Stomach (tissue), 4 donors: ENCODE results near the gene SLC41A3.

ENCODE experiments used
- POLR2A ChIP-seq, 4 donors: fragments of 450-650 bp; IDR thresholded peaks; one replicate each; pipeline ENCODE4 v1.6.1; 2016; ENCODE audit warnings: antibody characterized with exemption in 4 of 4, control low read depth in 2 of 4, mild to moderate bottlenecking in 1 of 4, moderate library complexity in 1 of 4
- POLR2AphosphoS5 ChIP-seq, 3 donors: sonication (generic); formaldehyde crosslinking; IDR thresholded peaks; one replicate each; pipeline ENCODE4 v1.6.1; 2016; ENCODE audit warnings: antibody characterized with exemption in 3 of 3
- TF ChIP-seq, protein P1 (sequence below), 7 experiments: fragments of 450-650 bp in 4 of 7; fragments of 200-600 bp in 3 of 7; sonication (generic) in 3 of 7; IDR thresholded peaks; one replicate each; pipeline ENCODE4 v1.5.1; 2016 to 2019; ENCODE audit warnings: antibody characterized with exemption in 7 of 7, control low read depth in 2 of 7, mild to moderate bottlenecking in 1 of 7

DNA sequence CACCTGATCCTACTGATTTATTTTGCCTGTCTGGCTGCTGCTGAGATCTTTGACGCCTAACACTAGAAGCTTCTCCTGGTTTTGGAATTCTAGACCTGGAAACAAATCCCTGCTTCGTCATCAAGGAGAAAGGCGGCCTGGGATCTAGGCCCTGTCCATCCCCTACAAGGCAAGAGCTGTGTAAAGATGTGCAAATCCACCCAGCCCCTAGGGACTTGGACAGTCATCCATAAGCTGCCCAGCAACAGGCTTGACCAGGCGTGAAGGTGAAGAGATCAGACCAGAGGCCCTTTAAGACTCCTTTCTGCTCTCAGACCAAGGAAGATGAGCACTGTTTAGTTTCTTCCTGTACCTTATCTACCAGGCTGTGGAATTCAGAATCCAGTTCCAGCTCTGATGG, 32.2 kb downstream of the SLC41A3 start:
- TF ChIP-seq POLR2A (IDR thresholded peaks at IDR 0.05) = no peak
- TF ChIP-seq POLR2AphosphoS5 (IDR thresholded peaks at IDR 0.05) = no peak
- TF ChIP-seq, protein P1, sequence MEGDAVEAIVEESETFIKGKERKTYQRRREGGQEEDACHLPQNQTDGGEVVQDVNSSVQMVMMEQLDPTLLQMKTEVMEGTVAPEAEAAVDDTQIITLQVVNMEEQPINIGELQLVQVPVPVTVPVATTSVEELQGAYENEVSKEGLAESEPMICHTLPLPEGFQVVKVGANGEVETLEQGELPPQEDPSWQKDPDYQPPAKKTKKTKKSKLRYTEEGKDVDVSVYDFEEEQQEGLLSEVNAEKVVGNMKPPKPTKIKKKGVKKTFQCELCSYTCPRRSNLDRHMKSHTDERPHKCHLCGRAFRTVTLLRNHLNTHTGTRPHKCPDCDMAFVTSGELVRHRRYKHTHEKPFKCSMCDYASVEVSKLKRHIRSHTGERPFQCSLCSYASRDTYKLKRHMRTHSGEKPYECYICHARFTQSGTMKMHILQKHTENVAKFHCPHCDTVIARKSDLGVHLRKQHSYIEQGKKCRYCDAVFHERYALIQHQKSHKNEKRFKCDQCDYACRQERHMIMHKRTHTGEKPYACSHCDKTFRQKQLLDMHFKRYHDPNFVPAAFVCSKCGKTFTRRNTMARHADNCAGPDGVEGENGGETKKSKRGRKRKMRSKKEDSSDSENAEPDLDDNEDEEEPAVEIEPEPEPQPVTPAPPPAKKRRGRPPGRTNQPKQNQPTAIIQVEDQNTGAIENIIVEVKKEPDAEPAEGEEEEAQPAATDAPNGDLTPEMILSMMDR (IDR thresholded peaks at IDR 0.05) = no peak
